NCI-H2029 treated with DMSO at 0.1 percent for 48 hours (cell line): Measurements from ENCODE around the gene C3orf22.

Experiments
- DNase-seq: peaks from one replicate; lab custom pipeline; 2025; lab: John Stamatoyannopoulos, UW

The C3orf22 gene

DNA sequence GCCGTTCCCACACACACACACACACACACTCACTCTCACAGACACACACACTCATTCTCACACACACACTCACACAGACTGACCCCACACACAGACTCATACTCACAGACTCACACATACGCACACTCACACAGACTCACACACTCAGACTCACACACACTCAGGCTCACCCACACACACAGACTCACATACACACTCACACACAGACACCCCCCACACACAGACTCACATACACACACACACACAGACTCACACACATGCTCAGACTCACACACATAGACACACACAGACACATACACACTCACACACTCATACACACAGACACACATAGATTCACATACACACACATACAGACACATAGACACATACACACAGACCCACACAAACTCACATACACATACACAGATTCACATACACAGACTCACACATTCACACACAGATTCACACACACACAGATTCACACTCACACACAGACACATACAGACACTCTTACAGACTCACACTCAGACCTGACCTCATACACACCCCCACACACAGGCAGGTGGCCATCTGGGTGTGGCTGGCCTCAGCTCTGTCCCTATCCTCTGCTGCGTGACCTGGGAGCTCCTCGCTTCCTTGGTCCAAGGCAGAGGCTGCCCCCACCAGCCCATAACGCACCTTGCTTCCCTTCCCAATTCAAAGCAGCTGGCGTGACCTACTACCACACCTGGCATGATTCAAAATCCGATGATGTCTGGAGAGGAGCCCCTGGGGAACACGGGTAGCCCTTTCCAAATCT, 1.9 kb downstream of the C3orf22 start:
- DNase-seq = no peak

DNA sequence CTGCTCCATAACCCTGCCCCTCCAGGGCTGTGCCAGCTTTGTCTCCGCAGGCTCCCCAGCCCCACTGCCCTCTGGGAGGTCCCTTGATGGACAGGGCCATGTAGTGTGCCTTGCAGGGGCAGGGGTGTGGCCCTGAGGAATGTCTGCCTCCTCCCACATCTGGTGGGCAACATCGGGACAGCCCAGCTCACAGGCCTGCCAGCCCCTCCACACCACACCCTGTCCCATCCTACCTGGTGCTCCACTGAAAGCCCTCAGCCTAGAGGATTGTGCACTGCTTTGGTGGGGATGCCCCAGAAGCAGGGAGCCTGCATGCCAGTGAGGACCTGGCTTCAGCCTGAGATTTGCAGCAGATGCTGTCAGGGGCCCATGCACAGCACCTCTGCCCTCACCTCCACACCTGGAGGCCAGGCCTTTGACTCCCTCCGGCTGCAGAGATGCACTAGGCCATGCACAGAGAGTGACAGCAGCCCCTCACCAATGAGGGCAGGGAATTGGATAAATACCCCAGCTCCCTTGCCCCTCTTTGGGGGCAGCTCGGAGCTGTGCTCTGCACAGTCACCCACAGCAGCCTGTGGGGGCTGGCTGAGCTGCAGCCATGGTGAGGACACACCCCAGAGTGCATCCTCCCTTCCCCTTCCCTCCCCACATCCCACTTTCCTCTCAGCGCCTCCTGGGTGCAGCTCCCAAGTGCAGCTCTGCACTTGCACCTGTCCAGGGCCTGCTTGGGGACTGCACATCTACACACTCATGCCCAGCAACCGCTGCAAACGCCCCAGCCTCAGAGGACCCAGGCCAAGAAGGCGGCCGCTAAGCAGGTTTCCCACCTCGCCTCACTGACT, 2.7 kb downstream of the C3orf22 start:
- no peak for DNase-seq

DNA sequence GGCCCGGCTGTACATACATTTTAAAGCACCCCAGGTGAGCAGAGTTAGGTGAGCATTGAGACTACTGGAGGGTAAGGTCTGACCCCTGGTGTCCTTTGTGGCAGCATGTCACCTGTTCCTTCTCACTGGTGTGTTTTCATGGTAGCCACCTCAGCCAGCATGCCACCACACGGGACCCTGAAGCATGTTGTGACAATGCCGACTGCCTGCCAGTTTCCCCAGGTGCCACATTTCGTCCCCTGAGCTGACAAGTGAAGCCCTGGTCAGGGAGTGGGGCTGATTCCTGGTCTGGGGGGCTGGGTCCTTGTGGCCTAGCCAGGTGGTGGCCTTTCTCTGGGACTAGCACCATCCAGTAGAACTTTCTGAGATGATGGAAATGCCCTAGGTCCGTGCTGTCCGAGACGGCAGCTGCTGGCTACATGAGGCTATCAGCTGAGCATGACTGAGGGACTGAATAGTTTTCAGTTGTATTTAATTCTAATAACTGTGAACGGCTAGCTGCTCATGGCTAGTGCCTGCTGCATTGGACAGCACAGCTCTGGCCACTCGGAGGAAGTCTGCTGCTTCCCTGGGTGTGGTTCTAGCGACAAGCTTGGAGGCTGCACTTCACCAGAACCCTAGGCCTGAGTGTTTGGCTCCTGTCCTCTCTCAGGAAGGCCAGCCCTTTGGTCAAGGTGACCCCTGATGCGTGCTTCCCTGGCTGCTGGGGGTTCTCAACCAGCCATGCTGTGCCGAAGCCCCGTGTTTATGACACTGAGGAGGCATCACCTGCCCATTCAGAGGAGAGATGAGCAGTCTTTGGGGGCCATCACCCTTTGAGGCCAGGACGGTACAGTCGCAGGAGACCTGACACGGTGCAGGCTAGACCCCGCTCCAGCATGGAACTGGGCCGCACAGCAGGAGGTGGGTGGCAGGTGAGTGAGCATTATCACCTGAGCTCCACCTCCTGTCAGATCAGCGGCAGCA, 3.9 kb downstream of the C3orf22 start:
- no peak for DNase-seq

DNA sequence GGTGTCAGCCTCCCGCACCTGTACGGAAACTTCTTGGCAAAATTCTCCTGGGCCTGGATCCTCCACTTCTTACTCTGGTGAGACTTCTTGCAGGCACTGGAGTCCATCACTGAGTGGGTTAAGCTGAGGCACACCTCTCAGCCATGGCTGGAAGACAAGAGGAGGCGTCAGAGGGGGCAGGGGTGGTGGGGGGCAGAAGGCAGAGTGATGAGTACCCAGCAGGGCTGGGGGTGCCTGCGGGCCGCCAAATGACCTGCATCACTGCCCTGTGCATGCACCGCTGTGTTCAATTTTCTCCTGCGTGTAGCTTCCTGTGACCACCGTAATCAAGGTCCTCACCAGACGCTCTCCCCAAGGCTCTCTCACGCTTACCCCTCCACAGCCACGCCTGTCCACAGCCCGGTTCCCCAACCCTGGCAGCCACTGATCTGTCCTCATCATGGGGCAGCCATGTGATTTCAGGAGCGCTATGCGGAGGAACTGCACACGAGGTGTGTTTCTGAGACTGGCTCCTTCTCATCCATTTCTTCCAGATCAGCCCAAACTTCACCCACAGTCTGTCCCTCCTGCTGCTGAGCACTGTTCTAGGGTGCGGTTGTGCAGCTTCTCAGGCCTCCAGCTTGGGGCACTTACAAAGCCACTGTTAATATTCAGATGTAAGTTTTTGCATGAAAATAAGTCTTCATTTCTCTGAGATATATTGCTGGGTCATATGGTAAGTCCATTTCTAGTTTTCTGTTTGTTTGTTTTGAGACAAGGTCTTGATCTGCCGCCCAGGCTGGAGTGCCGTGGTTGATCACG, 5.2 kb downstream of the C3orf22 start:
- no peak for DNase-seq

DNA sequence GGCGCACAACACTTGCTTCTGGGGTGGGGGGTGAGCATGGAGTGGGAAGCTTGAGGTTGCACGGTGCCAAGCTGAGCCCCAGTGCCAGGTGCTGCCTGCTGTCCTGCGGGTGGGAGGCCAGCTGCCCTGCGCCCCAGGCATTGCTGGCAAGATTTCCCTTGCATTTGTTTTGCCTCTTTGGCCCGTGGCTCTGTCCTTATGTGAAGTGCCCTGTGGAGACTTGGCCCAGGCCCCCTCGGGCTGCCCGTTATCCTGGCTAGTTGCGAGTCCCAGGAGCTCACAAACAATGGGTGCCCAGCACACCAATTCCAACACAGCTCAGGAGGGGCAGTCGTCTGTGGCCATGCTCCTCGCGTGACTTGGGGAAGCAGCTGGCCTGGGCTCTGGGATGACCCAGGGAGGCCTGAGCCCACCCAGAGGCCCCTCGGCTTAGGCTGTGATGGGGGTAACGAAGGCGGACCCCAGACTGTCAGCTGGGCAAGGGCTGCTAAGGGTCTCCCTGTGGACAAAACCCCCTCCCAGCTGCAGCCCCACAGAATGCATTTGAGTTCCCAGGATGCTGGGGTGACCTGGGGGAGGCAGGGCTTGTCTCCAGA, 5.9 kb downstream of the C3orf22 start:
- DNase-seq = no peak

DNA sequence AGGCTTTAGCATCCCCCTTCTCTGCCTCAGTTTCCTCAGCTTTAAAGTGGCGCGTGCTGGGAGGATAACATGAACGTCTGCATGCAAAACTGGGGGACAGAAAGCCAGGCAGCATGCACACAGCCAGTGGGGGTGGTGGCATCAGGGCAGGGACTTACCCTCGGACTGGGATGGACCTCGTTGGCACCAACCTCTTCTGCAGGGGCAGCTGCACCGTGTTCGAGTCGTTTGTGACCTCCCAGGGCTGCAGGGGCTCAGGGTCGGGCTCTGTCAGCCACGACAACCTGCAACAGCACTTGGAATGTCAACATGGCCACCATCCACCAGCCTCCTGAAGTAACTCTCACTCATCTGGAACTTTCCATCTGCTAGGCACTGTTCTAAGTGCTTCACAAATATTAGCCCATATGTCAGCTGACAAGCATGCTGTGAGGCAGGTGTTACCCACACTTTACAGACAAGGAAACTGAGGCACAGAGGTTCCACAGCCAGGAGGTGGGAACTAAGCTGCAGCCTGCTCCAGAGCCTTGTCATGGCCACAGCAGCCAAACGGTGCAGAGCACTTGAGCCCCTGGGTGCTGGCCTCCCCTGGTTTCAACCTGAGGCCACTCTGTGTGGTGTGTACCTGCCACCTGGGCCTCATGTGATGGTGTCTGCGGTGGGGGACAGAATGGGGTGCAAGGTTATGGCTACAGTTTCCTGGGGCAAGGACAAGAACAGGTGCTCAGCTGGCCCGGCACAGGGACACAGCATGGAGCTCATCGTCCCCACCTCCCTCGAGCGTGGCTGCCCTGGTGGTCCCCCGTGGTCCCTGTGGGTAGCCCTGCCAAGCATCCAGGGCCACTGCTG, 6.7 kb downstream of the C3orf22 start:
- no peak for DNase-seq

DNA sequence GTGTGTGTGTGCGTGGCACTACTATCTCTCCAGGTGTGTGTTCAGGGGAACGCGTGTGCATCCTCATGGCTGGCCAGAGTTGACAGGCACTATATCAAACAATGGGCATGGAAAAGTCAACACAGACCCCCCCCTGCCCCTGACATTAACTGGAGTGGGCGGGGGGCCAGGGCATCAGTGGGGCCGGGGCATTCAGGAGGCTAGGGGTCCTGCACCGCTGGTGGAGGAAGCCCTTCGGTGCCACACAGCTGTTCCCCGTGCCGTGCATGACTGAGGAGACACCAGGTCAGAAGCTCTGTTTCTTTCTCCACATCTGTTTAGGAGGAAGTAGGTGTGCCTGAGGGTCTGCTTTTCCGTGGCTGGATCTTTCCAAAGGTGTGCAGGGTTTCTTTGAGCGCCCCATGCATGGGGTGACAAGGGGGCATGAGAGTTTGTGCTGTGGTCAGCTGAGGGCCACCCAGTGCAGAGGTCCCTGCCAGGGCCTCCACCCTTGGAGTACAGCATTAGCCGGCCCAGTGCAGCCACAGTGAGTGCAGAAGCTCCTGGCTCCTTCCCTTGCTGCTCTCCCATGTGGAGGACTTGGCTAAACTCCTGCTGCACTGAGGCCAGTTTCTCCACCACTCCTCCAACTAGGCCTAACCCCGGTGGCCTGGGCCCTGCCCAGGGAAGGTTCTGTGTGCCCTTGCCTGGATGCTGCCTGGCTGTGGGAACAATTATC, 7.5 kb downstream of the C3orf22 start:
- no peak for DNase-seq

DNA sequence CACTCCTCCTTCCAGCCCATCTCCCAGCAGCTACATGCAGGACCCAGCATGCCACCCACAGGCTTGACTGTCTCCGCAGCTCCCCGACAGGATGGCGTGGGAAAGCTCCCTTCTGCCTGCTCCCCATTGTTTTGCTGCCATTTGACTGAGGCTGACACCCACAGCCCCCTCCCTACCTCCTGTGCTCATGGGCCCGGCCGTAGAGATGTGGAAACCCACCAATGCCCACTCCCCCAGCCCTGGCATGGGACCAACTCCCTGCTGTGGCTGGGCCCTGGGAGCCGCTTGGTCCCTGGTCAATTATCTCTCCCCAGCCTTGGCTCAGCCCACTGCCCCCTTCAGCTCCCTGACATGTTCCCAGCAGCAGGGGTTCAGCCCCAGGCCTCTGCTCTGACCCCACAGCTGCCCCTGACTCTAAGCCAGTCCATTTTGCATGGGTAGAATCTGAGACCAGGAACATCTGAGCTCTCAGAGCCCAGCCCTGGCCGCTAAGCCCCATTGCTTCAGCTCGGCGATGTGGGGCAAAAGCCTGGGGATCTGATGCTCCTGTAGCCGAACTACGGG, 8.2 kb downstream of the C3orf22 start:
- no peak for DNase-seq

DNA sequence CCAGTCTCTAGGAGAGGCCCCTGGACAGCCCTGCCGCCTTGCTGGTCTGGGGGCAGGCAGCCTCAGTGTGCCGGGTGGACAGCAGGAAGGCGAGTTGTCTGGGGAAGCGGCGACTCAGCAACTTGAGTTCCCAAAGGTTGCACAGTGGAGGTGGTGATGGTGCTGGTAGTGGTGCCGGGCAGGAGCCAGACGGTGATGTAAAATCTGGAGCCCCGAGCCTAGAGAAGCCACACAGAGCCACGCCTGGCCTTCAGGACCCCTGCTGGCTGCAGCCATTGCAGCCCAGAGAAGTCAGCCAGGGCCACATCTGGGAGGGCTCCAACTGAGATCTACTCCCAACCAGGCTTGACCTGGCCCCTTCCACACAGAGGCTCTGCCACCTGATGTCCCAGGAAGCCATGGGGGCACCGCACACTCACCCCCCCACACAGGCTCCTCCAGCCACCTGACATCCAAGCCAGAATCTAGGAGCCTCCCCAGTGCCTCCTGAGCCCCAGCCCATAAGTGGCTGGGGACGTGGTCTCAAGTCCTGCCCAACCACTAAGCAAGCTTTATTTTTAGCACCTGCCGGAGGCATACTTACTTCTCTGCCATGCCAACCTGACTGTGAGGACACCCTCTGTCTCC, 8.8 kb downstream of the C3orf22 start:
- no peak for DNase-seq

DNA sequence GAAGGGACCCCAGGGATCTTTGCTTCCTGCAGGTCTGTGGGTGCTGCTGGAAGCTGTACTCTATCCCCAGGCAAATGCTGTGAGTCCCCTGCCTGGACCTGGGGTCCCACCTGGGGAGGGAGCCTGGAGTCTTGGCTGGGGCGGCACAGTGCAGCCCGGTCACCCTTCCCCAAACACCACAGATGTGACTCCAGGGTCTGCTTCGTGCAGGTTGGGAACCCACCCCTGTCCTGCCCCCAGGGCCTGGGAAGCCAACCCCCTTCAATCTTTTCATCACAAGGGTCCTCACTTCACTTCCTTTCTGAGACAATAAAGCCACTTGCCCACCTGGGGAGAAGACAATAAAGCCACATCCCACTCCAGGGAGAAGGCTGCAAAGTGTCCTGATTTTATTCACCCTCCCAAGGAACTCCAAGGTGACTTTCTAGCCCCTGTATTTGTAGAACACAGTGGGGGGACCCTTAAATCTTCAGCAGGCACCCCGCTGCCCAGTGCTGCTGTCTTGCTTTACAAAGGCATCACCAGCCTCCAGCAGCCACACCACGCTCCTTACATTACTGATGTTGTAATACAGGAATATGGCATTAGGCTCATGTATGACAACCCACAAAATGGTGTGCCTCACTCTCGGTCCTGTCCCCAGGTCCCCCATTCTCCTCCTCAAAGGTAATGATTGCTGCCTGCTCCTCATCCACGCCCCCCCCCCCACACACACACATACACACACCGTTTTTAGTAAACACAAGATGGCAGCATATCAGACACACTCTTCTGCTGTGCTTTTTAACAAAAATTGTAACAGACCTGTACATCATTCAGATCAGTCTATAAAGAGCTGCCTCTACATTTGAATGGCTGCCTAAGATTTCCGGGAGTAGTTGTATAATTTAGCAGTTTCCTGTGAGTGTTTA, 9.9 kb downstream of the C3orf22 start:
- DNase-seq = no peak

DNA sequence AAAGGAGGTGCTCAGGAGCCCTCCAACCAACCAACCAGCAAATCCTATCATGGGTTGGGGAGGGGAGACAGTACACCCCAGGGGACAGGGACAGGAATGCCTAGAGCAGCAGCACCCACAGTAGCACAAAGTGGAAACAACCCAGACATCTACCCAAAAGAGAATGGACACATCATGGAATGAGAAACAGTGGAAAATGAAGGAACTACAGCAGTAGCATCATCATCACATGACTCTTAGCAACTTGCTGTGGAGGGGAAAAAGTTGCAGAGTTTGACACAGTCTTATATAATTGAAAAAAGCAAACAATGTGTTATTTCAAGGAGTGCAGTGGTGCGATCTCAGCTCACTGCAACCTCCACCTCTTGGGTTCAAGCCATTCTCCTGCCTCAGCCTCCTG, 11.0 kb downstream of the C3orf22 start:
- DNase-seq = no peak

DNA sequence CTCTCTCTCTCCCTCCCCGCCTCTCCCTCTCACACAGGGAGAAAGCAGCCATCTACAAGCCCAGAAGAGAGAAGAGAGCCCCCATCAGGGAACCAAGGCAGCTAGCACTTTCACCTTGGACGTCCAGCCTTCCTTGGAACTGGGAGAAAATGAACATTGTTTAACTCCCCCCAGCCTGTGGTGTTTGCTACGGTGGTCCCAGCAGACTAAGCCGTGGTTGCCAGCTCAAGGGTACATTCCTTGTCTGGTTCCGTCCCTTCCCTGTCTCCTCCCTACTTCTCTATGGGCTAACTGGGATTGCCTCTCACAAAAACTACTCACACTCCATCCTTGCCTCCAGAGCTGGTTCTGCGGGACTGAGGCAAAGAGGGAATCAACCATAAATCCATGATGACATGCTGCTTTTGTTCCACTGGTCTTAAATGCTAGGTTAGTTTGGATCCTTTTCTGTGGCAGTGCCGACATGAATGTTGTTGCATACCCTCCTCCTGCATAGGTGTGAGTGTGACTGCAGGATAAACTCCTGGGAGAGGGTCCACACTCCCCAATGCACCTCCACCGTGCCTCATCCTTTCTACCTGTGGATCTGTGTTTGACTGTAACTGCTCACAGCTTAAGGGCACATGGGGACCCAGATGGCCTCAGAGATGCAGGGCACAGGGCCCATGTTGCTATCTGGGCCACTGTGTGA, 12.0 kb downstream of the C3orf22 start:
- no peak for DNase-seq

DNA sequence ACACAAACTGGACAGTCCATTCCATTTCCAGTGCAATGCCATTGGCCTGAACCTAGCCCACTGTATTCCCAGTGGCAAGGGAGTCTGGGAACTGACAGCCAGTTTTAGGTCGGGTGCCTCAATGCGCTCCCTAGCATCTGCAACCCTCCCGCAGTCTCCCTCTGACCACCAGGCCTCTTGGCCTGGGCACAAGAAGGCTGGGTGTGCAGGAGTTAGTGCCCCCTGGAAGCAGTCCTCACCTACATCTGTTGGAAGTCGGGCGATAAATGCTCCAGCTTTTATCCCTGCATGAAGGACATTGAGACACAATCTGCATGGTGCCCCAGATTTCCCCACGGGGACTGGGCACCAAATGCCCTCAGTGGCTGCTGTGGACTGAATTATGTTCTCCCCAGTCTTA, 12.7 kb downstream of the C3orf22 start:
- no peak for DNase-seq

DNA sequence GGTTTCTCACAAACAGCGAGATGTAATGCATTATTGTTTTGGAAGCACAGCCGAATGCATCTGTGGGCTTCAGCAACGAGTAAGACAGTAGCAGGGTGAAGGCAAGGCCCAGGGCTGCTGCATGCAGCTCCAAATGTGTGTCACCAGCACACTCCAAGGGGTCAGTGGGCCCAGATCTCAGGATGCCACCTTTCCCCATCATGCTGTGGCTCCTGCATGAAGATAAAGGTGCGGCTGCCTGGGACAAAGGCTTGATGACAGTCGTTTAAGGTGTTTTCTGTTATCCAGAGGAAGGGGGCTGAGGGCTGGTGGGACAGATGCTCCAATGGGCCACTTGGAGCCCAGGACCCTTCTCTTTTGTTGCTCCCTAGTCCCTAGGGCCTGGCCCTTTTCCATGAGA, 13.2 kb downstream of the C3orf22 start:
- no peak for DNase-seq

DNA sequence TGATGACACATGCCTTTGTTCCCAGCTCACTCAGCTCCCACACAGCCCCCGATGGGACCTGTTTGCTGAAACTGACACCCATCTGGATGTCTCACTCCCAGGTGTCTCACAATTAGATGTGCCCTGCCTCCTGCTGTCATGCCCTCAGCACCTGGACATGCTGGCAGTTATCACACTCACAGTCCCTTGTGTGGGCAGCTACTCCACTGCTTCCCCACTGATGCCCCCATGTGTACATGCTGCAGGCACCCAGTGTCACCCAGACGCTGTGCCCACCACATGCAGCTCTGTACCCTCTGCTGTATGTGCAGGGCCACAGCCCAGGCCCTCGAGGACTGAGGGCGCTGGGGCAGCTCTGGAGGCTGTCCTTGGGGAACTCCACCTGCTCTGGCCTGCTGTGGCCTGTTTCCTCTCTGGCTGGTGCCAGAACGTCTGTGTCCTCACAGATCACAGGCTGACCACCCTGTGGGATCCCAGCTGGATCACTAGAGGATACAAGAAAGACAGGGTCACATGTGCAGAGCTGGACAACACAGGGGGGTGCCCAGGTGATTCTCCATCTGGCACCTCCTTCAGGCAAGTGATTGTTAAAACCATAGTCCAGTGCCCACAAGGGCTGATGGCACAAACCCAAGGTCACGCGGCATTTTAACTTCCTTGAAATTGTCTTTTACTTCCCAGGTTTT, 14.0 kb downstream of the C3orf22 start:
- no peak for DNase-seq

DNA sequence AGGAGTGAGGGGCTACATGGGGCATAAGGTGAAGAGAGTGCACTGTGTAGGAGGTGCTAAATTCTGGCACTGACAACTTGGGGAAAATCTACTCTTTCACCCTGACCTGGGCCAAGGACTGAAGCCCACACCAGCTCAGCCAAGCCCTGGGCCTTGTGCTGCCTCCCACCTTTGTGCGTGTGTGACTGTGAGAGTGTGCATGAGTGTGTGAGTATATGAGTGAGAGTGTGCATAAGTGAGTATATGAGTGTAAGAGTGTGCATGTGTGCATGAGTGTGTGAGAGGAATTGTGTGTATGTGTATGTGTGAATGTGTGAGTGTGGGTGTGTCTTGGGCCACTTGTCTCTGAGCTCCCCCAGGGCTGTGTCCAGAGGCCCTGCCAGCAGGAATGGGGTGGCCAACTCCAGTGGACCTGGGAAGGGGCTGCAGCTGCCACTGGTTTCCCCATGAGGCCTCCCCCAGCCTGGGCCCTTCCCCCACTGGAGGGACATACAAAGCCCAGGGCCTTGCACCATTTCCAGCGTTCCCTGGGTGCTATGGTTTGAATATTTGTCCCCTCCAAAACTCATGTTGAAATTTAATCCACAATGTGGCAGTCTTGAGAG, 15.2 kb downstream of the C3orf22 start:
- DNase-seq = no peak
